HEK293 (cell line): Measurements from ENCODE around the gene DBN1.

Source experiments
- ATF2 ChIP-seq: fragments of 450-650 bp; formaldehyde crosslinking; IDR thresholded peaks from 2 replicates; pipeline ENCODE4 v1.5.1; 2016; ENCODE audit warnings: missing biosample characterization, missing genetic modification characterization, low read depth
- HIC1 ChIP-seq: fragments of 450-650 bp; formaldehyde crosslinking; IDR thresholded peaks from 2 replicates; pipeline ENCODE4 v1.5.1; 2016; ENCODE audit warnings: missing biosample characterization, missing genetic modification characterization
- KLF16 ChIP-seq: fragments of 450-650 bp; formaldehyde crosslinking; IDR thresholded peaks from 2 replicates; pipeline ENCODE4 v1.5.1; 2017; ENCODE audit warnings: missing biosample characterization, missing genetic modification characterization
- KLF8 ChIP-seq: fragments of 450-650 bp; formaldehyde crosslinking; IDR thresholded peaks from 2 replicates; pipeline ENCODE4 v1.5.1; 2016; ENCODE audit warnings: missing biosample characterization, missing genetic modification characterization
- SCRT2 ChIP-seq: fragments of 450-650 bp; formaldehyde crosslinking; IDR thresholded peaks from 2 replicates; pipeline ENCODE4 v1.5.1; 2016; ENCODE audit warnings: missing biosample characterization, missing genetic modification characterization
- ZBTB48 ChIP-seq: fragments of 450-650 bp; formaldehyde crosslinking; IDR thresholded peaks from 2 replicates; pipeline ENCODE4 v1.5.1; 2016; ENCODE audit warnings: missing biosample characterization, missing genetic modification characterization
- ZBTB49 ChIP-seq: fragments of 450-650 bp; formaldehyde crosslinking; IDR thresholded peaks from 2 replicates; pipeline ENCODE4 v1.5.1; 2016; ENCODE audit warnings: missing biosample characterization, missing genetic modification characterization, low read depth
- ZFP3 ChIP-seq: fragments of 450-650 bp; formaldehyde crosslinking; IDR thresholded peaks from 2 replicates; pipeline ENCODE4 v1.5.1; 2016; ENCODE audit warnings: low read depth, missing biosample characterization, missing genetic modification characterization
- ZNF10 ChIP-seq: fragments of 450-650 bp; formaldehyde crosslinking; IDR thresholded peaks from 2 replicates; pipeline ENCODE4 v1.5.1; 2017; ENCODE audit warnings: missing biosample characterization, missing genetic modification characterization
- ZNF132 ChIP-seq: fragments of 450-650 bp; formaldehyde crosslinking; IDR thresholded peaks from 2 replicates; pipeline ENCODE4 v1.5.1; 2017; ENCODE audit warnings: missing biosample characterization, missing genetic modification characterization, borderline replicate concordance
- ZNF24 ChIP-seq: fragments of 450-650 bp; formaldehyde crosslinking; IDR thresholded peaks from 2 replicates; pipeline ENCODE4 v1.5.1; 2016; ENCODE audit warnings: missing biosample characterization, missing genetic modification characterization
- ZNF248 ChIP-seq: fragments of 450-650 bp; formaldehyde crosslinking; IDR thresholded peaks from 2 replicates; pipeline ENCODE4 v1.5.1; 2017; ENCODE audit warnings: missing biosample characterization, missing genetic modification characterization
- ZNF292 ChIP-seq: fragments of 450-650 bp; formaldehyde crosslinking; IDR thresholded peaks from 2 replicates; pipeline ENCODE4 v1.5.1; 2016; ENCODE audit warnings: low read depth, missing biosample characterization, missing genetic modification characterization, borderline replicate concordance
- ZNF302 ChIP-seq: fragments of 450-650 bp; formaldehyde crosslinking; IDR thresholded peaks from 2 replicates; pipeline ENCODE4 v1.5.1; 2016; ENCODE audit warnings: missing biosample characterization, missing genetic modification characterization, low read depth
- ZNF341 ChIP-seq: fragments of 450-650 bp; formaldehyde crosslinking; IDR thresholded peaks from 2 replicates; pipeline ENCODE4; 2016; ENCODE audit warnings: low read depth, missing biosample characterization, missing genetic modification characterization
- ZNF37A ChIP-seq: fragments of 450-650 bp; IDR thresholded peaks from 2 replicates; pipeline ENCODE4 v1.5.1; 2018; ENCODE audit warnings: missing biosample characterization, missing genetic modification characterization
- ZNF391 ChIP-seq: fragments of 450-650 bp; formaldehyde crosslinking; IDR thresholded peaks from 2 replicates; pipeline ENCODE4 v1.5.1; 2016; ENCODE audit warnings: low read depth, missing biosample characterization, missing genetic modification characterization, borderline replicate concordance
- ZNF416 ChIP-seq: fragments of 450-650 bp; formaldehyde crosslinking; IDR thresholded peaks from 2 replicates; pipeline ENCODE4 v1.5.1; 2016; ENCODE audit warnings: missing biosample characterization, missing genetic modification characterization
- ZNF426 ChIP-seq: fragments of 450-650 bp; formaldehyde crosslinking; IDR thresholded peaks from 2 replicates; pipeline ENCODE4 v1.5.1; 2017; ENCODE audit warnings: missing biosample characterization, missing genetic modification characterization, mild to moderate bottlenecking, inconsistent platforms, moderate library complexity
- ZNF449 ChIP-seq: fragments of 450-650 bp; formaldehyde crosslinking; IDR thresholded peaks from 2 replicates; pipeline ENCODE4 v1.5.1; 2017; ENCODE audit warnings: missing biosample characterization, mild to moderate bottlenecking, missing genetic modification characterization, moderate library complexity
- ZNF530 ChIP-seq: fragments of 450-650 bp; formaldehyde crosslinking; IDR thresholded peaks from 2 replicates; pipeline ENCODE4 v1.5.1; 2016; ENCODE audit warnings: low read depth, missing biosample characterization, missing genetic modification characterization
- ZNF549 ChIP-seq: fragments of 450-650 bp; IDR thresholded peaks from 2 replicates; pipeline ENCODE4 v1.5.1; 2018; ENCODE audit warnings: missing biosample characterization, missing genetic modification characterization, mild to moderate bottlenecking, inconsistent platforms, moderate library complexity
- ZNF626 ChIP-seq: fragments of 450-650 bp; sonication (Bioruptor Pico); formaldehyde crosslinking; IDR thresholded peaks from 2 replicates; pipeline ENCODE4 v1.5.1; 2018; ENCODE audit warnings: missing biosample characterization, missing genetic modification characterization, inconsistent platforms
- ZNF701 ChIP-seq: fragments of 450-650 bp; formaldehyde crosslinking; IDR thresholded peaks from 2 replicates; pipeline ENCODE4 v1.5.1; 2016; ENCODE audit warnings: missing biosample characterization, missing genetic modification characterization
- ZNF777 ChIP-seq: fragments of 450-650 bp; formaldehyde crosslinking; IDR thresholded peaks from 2 replicates; pipeline ENCODE4 v1.5.1; 2017; ENCODE audit warnings: missing biosample characterization, missing genetic modification characterization, borderline replicate concordance
- ZNF785 ChIP-seq: fragments of 450-650 bp; formaldehyde crosslinking; IDR thresholded peaks from 2 replicates; pipeline ENCODE4 v1.5.1; 2016; ENCODE audit warnings: missing biosample characterization, missing genetic modification characterization
- ZNF843 ChIP-seq: fragments of 450-650 bp; formaldehyde crosslinking; IDR thresholded peaks from 2 replicates; pipeline ENCODE4 v1.5.1; 2016; ENCODE audit warnings: missing biosample characterization, missing genetic modification characterization
- TF ChIP-seq, protein P1 (sequence below): fragments of 450-650 bp; formaldehyde crosslinking; conservative IDR thresholded peaks from 2 replicates; pipeline ENCODE4 v1.5.1; 2016; ENCODE audit warnings: low read depth, missing biosample characterization, missing genetic modification characterization

DBN1 gene

GRCh38 chr5:177516601-177517568 lies 43.5 kb upstream of the DBN1 start, which contains the start of gene DDX41 (continued):
- peak; percentile 41; the same call in 1 of the 2 replicates for TF ChIP-seq ZBTB48 (tag by site-specific recombination)
- no peak for TF ChIP-seq ZNF785
- TF ChIP-seq, protein P1, sequence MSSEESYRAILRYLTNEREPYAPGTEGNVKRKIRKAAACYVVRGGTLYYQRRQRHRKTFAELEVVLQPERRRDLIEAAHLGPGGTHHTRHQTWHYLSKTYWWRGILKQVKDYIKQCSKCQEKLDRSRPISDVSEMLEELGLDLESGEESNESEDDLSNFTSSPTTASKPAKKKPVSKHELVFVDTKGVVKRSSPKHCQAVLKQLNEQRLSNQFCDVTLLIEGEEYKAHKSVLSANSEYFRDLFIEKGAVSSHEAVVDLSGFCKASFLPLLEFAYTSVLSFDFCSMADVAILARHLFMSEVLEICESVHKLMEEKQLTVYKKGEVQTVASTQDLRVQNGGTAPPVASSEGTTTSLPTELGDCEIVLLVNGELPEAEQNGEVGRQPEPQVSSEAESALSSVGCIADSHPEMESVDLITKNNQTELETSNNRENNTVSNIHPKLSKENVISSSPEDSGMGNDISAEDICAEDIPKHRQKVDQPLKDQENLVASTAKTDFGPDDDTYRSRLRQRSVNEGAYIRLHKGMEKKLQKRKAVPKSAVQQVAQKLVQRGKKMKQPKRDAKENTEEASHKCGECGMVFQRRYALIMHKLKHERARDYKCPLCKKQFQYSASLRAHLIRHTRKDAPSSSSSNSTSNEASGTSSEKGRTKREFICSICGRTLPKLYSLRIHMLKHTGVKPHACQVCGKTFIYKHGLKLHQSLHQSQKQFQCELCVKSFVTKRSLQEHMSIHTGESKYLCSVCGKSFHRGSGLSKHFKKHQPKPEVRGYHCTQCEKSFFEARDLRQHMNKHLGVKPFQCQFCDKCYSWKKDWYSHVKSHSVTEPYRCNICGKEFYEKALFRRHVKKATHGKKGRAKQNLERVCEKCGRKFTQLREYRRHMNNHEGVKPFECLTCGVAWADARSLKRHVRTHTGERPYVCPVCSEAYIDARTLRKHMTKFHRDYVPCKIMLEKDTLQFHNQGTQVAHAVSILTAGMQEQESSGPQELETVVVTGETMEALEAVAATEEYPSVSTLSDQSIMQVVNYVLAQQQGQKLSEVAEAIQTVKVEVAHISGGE (tag by site-specific recombination), result peak; percentile 82
- peak; percentile 84; the same call in 1 of the 2 replicates for TF ChIP-seq ZNF777 (tag by site-specific recombination)
- peak; percentile 90 for TF ChIP-seq ZNF24 (tag by site-specific recombination)
- TF ChIP-seq ZNF701 (tag by site-specific recombination), result no peak
- TF ChIP-seq ZNF248 (tag by site-specific recombination), result no peak
- TF ChIP-seq ZBTB49 (tag by site-specific recombination), result no peak
- peak; percentile 79; the same call in 1 of the 2 replicates for TF ChIP-seq ZNF391
- TF ChIP-seq HIC1, result peak; percentile 99
- no peak for TF ChIP-seq ZFP3 (tag by site-specific recombination)
- no peak; the same call in 1 of the 2 replicates for TF ChIP-seq KLF16 (tag by site-specific recombination)
- TF ChIP-seq ZNF626 (tag by site-specific recombination), result no peak
- no peak for TF ChIP-seq ZNF132 (tag by site-specific recombination)
- peak; percentile 96 for TF ChIP-seq KLF8 (tag by site-specific recombination)
- no peak for TF ChIP-seq ZNF302
- TF ChIP-seq ZNF426 (tag by site-specific recombination), result no peak
- peak; percentile 58; the same call in 1 of the 2 replicates for TF ChIP-seq ZNF10
- no peak for TF ChIP-seq ZNF416
- TF ChIP-seq ZNF292 (tag by site-specific recombination), result no peak
- TF ChIP-seq ZNF843 (tag by site-specific recombination), result peak; percentile 61
- TF ChIP-seq ZNF341 (tag by site-specific recombination), result peak; percentile 82
- no peak for TF ChIP-seq ZNF37A
- no peak for TF ChIP-seq ZNF549
- TF ChIP-seq SCRT2 (tag by site-specific recombination), result no peak
- TF ChIP-seq ZNF530 (tag by site-specific recombination), result no peak
- TF ChIP-seq ZNF449 (tag by site-specific recombination), result peak; percentile 94
- no peak for TF ChIP-seq ATF2 (tag by site-specific recombination)
